Measurements from ENCODE around the gene HYAL2. TPM values are rescaled to one million over a fixed set of nuclear protein-coding genes. Genes with fewer than 3 reads are reported as not detected.

HYAL2 gene
- total RNA-seq, 1 donor, result 27.0 TPM

DNA sequence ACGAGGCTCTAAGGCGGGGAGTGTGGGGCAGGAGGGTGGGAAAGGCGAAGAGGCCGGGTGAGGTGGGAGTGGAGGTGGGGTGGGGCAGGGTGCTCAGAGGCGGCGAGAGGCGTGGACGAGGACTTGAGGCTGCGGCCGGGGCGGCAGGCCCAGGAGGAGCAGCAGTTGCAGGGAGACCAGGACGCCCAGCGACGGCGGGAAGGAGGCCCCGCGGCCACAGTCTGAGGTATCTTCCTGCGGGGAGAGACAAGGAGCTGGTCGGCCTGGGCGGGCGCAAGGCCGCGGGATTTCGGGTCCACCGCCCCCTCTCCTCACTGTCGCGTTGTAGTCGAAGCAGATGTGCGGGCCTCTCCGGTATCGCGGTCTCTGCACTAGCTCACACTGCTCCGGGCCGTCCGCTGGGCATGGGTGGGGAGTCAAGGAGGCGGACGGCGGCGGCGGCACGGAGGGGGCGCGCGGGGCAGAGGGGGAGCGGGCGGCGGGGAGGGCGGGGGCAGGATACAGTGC is 42.1 kb upstream of the HYAL2 start:
- TF ChIP-seq, protein P1, sequence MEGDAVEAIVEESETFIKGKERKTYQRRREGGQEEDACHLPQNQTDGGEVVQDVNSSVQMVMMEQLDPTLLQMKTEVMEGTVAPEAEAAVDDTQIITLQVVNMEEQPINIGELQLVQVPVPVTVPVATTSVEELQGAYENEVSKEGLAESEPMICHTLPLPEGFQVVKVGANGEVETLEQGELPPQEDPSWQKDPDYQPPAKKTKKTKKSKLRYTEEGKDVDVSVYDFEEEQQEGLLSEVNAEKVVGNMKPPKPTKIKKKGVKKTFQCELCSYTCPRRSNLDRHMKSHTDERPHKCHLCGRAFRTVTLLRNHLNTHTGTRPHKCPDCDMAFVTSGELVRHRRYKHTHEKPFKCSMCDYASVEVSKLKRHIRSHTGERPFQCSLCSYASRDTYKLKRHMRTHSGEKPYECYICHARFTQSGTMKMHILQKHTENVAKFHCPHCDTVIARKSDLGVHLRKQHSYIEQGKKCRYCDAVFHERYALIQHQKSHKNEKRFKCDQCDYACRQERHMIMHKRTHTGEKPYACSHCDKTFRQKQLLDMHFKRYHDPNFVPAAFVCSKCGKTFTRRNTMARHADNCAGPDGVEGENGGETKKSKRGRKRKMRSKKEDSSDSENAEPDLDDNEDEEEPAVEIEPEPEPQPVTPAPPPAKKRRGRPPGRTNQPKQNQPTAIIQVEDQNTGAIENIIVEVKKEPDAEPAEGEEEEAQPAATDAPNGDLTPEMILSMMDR (IDR thresholded peaks at IDR 0.05; ENCODE audit: insufficient read depth, low read length), result no peak
- no peak for DNase-seq (ENCODE audit: low read depth)
- peak overlapping the region; percentile 63 for H3K4me3 ChIP-seq (ENCODE audit: low read depth, low read length)

DNA sequence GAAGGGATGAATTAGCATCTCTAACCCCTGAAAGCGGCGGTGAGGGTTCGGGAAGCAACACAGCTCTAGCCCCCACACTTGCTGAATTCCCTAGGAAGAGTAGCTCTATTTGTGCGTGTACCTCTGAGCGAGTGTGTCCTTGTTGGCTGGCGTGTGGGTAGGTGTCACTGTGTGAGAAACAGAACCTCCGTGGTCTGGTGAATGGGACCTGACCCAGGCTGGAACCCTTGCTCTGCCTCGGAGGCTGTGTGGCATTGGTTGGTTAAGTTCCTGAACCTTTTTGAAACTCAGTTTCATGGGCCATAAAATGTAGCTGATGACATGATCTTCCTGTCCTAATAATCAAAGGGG is 37.2 kb upstream of the HYAL2 start:
- peak overlapping the region; percentile 55 for H3K4me3 ChIP-seq (ENCODE audit: low read depth, low read length)
- no peak for DNase-seq (ENCODE audit: low read depth)
- TF ChIP-seq, protein P1 (IDR thresholded peaks at IDR 0.05; ENCODE audit: insufficient read depth, low read length), result no peak

DNA sequence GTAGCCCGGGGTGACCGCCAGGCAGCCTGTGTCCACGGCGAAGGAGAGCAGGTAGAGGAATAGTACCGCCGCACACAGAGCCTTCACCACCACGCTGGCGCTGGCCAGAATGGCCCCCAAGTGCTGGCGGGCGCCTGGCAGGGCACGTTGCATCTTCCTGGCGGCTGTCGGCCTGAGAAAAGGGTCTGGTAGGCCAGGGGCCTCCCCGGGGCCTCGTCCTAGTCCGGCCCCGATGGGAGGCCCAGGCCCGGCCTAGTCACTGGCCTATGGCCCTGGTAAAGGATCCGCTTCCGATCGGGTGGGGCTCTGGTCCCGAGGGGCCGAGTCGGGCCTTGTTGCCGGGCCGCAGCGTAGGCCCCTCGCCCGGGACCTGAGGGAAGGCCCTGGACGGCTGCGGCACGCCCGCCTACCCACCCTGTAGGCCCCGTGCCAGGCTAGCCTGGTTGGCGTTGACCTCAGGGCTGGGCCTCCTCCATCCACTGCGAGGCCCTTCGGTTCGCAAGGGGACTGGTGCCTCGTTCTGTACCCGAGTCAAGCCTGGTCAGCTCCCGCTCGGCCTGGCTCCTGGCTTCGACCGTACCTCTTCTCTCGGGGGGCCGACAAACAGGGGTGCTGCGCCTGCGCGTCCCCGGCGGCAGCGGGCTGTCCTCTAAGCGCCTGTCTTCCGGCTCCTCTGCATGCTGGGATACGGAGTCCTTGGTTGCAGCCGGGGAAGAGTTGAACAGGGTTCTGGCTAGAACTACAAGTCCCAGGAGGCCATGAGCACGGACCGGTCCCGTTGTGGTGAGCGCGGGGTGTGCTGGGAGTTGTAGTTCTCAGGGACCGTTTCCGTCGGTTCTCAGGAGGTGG is 36.6 kb upstream of the HYAL2 start, which contains the start of gene TMEM115:
TMEM115 (minus strand) TSS at position 611 of the 849 bp plus-strand sequence; CDS start at position 153, 458 bp downstream.
- H3K4me3 ChIP-seq (ENCODE audit: low read depth, low read length), result peak within 1 kb of the TSS; percentile 96
- peak; percentile 99 for DNase-seq (ENCODE audit: low read depth)
- TF ChIP-seq, protein P1 (IDR thresholded peaks at IDR 0.05; ENCODE audit: insufficient read depth, low read length), result no peak

GRCh38 chr3:50358355-50358910 is 35.9 kb upstream of the HYAL2 start:
- DNase-seq (ENCODE audit: low read depth), result no peak
- TF ChIP-seq, protein P1 (IDR thresholded peaks at IDR 0.05; ENCODE audit: insufficient read depth, low read length), result no peak
- H3K4me3 ChIP-seq (ENCODE audit: low read depth, low read length), result peak overlapping the region; percentile 96

- no peak for DNase-seq (ENCODE audit: low read depth)
- TF ChIP-seq, protein P1 (IDR thresholded peaks at IDR 0.05; ENCODE audit: insufficient read depth, low read length), result no peak
- peak overlapping the region; percentile 96 for H3K4me3 ChIP-seq (ENCODE audit: low read depth, low read length)
These were observed 34.9 kb upstream of the HYAL2 start for GRCh38 chr3:50357481-50357880.

GRCh38 chr3:50356553-50356952 is 34.0 kb upstream of the HYAL2 start:
- DNase-seq (ENCODE audit: low read depth), result peak; percentile 40
- peak overlapping the region; percentile 96 for H3K4me3 ChIP-seq (ENCODE audit: low read depth, low read length)
- TF ChIP-seq, protein P1 (IDR thresholded peaks at IDR 0.05; ENCODE audit: insufficient read depth, low read length), result peak; percentile 13
